PC-9 (cell line): Measurements from ENCODE around the gene CLDN24. TPM values are rescaled to one million over a fixed set of nuclear protein-coding genes. Genes with fewer than 3 reads are reported as not detected.

Source experiments
- BruUV-seq: library from RNA; stranded (reverse); fragments of 400-500 nt; replicated peaks from 2 replicates; lab custom pipeline; 2021; lab: Mats Ljungman, UMichigan
- CTCF ChIA-PET: fragments of 300-600 bp; sonication (Branson Sonifier 250); formaldehyde crosslinking; loops from one replicate; lab custom pipeline; 2022; ENCODE audit warnings: antibody characterized with exemption; lab: Charles Lee
- POLR2A ChIA-PET: fragments of 300-600 bp; sonication (Branson Sonifier 250); formaldehyde crosslinking; loops from one replicate; lab custom pipeline; 2022; ENCODE audit warnings: antibody characterized with exemption; ENCODE audit not compliant: unreplicated experiment; lab: Charles Lee
- DNase-seq, 2 experiments: peaks; one replicate each; pipeline versions ENCODE4 v3.0.0 to v3.0.0-alpha.2; 2015 to 2022; ENCODE audit warnings: mixed read lengths in 1 of 2
- H2AFZ ChIP-seq: fragments of 200-600 bp; sonication (generic); 2 replicates; pipeline ENCODE4 v1.8.1; 2017; ENCODE audit warnings: antibody characterized with exemption
- H3F3A ChIP-seq: fragments of 200-600 bp; sonication (generic); 2 replicates; pipeline ENCODE4 v1.8.1; 2017; ENCODE audit warnings: antibody characterized with exemption, mild to moderate bottlenecking, low read depth; ENCODE audit not compliant: insufficient read depth
- H3K27ac ChIP-seq: fragments of 200-600 bp; sonication (generic); 2 replicates; pipeline ENCODE4 v1.6.1; 2016; ENCODE audit warnings: mixed run types
- H3K27me3 ChIP-seq: fragments of 200-600 bp; sonication (generic); 2 replicates; pipeline ENCODE4 v1.6.1; 2016; ENCODE audit warnings: low read depth, mixed run types; ENCODE audit not compliant: insufficient read depth
- H3K36me3 ChIP-seq: fragments of 200-600 bp; sonication (generic); 2 replicates; pipeline ENCODE4 v1.6.1; 2016; ENCODE audit warnings: low read depth, mixed run types
- H3K4me1 ChIP-seq: fragments of 200-600 bp; sonication (generic); replicated peaks from 2 replicates; pipeline ENCODE4 v1.6.1; 2016; ENCODE audit warnings: mixed run types; ENCODE audit not compliant: insufficient read depth
- H3K4me2 ChIP-seq: fragments of 200-600 bp; sonication (generic); 2 replicates; pipeline ENCODE4 v1.6.1; 2017; ENCODE audit warnings: mixed run types
- H3K4me3 ChIP-seq: fragments of 200-600 bp; sonication (generic); 2 replicates; pipeline ENCODE4 v1.6.1; 2016; ENCODE audit warnings: mixed run types
- H3K79me2 ChIP-seq: fragments of 200-600 bp; sonication (generic); 2 replicates; pipeline ENCODE4 v1.6.1; 2017; ENCODE audit warnings: low read depth, mixed run types
- H3K9me2 ChIP-seq: fragments of 200-600 bp; sonication (generic); 2 replicates; pipeline ENCODE4 v1.8.1; 2017; ENCODE audit warnings: mild to moderate bottlenecking; ENCODE audit not compliant: insufficient read depth
- H3K9me3 ChIP-seq: fragments of 200-600 bp; sonication (generic); 2 replicates; pipeline ENCODE4 v1.8.1; 2016; ENCODE audit warnings: low read depth; ENCODE audit not compliant: insufficient read depth
- H4K20me1 ChIP-seq: fragments of 200-600 bp; sonication (generic); 2 replicates; pipeline ENCODE4 v1.8.1; 2017; ENCODE audit not compliant: insufficient read depth
- CTCF ChIP-seq: fragments of 200-600 bp; sonication (generic); conservative IDR thresholded peaks from 2 replicates; pipeline ENCODE4 v1.6.1; 2017; ENCODE audit warnings: mixed run types, antibody characterized with exemption, mild to moderate bottlenecking, moderate library complexity
- EZH2 ChIP-seq: fragments of 200-600 bp; sonication (generic); IDR thresholded peaks from 2 replicates; pipeline ENCODE4 v1.8.0; 2017; ENCODE audit warnings: antibody characterized with exemption, low read depth
- intact Hi-C: fragments of 100-400 bp; cut with micrococcal nuclease; formaldehyde crosslinking; loops from one replicate; pipeline ENCODE4 v1.10.0; 2022; ENCODE audit not compliant: unreplicated experiment
- total RNA-seq: library from RNA; stranded (reverse); gene quantifications from 2 replicates; pipeline ENCODE4 v1.2.3, GENCODE V29; 2021

CLDN24 gene
- total RNA-seq, 1 experiment from 2014 or later: not detected

- TF ChIP-seq CTCF (no peak), EZH2 (no peak)
- H3K4me2 ChIP-seq: no peak overlapping the region
- DNase-seq: no peak
- no peaks in the 10 kb centered on the region for H4K20me1 ChIP-seq
- no peak overlapping the region for H3K27ac ChIP-seq
- H3F3A ChIP-seq: no peaks in the 10 kb centered on the region
- ChIA-PET CTCF (no interaction called here), POLR2A (no interaction called here)
- H3K79me2 ChIP-seq: no peaks in the 10 kb centered on the region
- no peaks in the 10 kb centered on the region for H3K9me3 ChIP-seq
- H3K36me3 ChIP-seq: no peaks in the 10 kb centered on the region
- no peak overlapping the region for H2AFZ ChIP-seq
- no peaks in the 10 kb centered on the region for H3K4me1 ChIP-seq
- no peaks in the 10 kb centered on the region for H3K27me3 ChIP-seq
- BruUV-seq: no TSS peak
- no peak overlapping the region for H3K4me3 ChIP-seq
- H3K9me2 ChIP-seq: no peaks in the 10 kb centered on the region
- intact Hi-C loops: no loop called here
Observed at GRCh38 chr4:183314336-183314735, 7.9 kb downstream of the CLDN24 start.

- TF ChIP-seq CTCF (no peak), EZH2 (no peak)
- Histone ChIP-seq H3K27me3 (no peaks in the 10 kb centered on the region), H3K4me3 (no peak overlapping the region), H3K36me3 (no peaks in the 10 kb centered on the region), H3F3A (no peaks in the 10 kb centered on the region), H4K20me1 (no peaks in the 10 kb centered on the region), H3K79me2 (no peaks in the 10 kb centered on the region), H3K27ac (no peak overlapping the region), H2AFZ (no peak overlapping the region), H3K4me2 (no peak overlapping the region), H3K9me2 (no peaks in the 10 kb centered on the region), H3K9me3 (no peaks in the 10 kb centered on the region), H3K4me1 (no peaks in the 10 kb centered on the region)
- CTCF ChIA-PET: no interaction called here
- no peak for DNase-seq
- no TSS peak for BruUV-seq
- POLR2A ChIA-PET: no interaction called here
- intact Hi-C loops: no loop called here
Observed at GRCh38 chr4:183312841-183313240, 9.4 kb downstream of the CLDN24 start.

- Histone ChIP-seq H3F3A (no peaks in the 10 kb centered on the region), H2AFZ (no peak overlapping the region), H4K20me1 (no peaks in the 10 kb centered on the region), H3K4me2 (no peak overlapping the region), H3K4me1 (no peaks in the 10 kb centered on the region), H3K9me2 (no peaks in the 10 kb centered on the region), H3K4me3 (no peak overlapping the region), H3K27ac (no peak overlapping the region), H3K9me3 (no peaks in the 10 kb centered on the region), H3K27me3 (no peaks in the 10 kb centered on the region), H3K36me3 (no peaks in the 10 kb centered on the region), H3K79me2 (no peaks in the 10 kb centered on the region)
- no peak for DNase-seq
- no TSS peak for BruUV-seq
- ChIA-PET CTCF (interaction anchor here (0.6 kb wide), 1 partner anchor 57 kb away, joined by 6 read pairs; no protein-coding TSS in a partner anchor), POLR2A (no interaction called here)
- TF ChIP-seq CTCF (no peak), EZH2 (no peak)
- intact Hi-C loops: no loop called here
Observed at GRCh38 chr4:183306811-183307210, 15.4 kb downstream of the CLDN24 start.
